IPS DF 6.9 (cell line): ENCODE measurements around the gene COL24A1.
A peak's percentile ranks its signal among the peaks of the same experiment; 100 is the strongest.
"Not testable (repeated sequence)": the region's sequence is repeated elsewhere in the genome, so short reads cannot be mapped to it uniquely, and the experiment has no call there.

ENCODE experiments used
- DNase-seq: peaks from one replicate; pipeline ENCODE4 v3.0.0-alpha.2; 2013; ENCODE audit warnings: low read depth, low spot score
- H3K27ac ChIP-seq: one replicate; pipeline ENCODE4 v1.5.1; 2013; ENCODE audit warnings: low read length, control low read depth
- H3K27me3 ChIP-seq: 2 replicates; pipeline ENCODE4 v1.6.1; 2013; ENCODE audit warnings: mild to moderate bottlenecking, low read length; ENCODE audit not compliant: control insufficient read depth, insufficient read depth
- H3K36me3 ChIP-seq: 2 replicates; pipeline ENCODE4 v1.6.1; 2013; ENCODE audit warnings: low read length; ENCODE audit not compliant: control insufficient read depth, insufficient read depth
- H3K4me1 ChIP-seq: 2 replicates; pipeline ENCODE4 v1.6.1; 2013; ENCODE audit warnings: low read length; ENCODE audit not compliant: control insufficient read depth, insufficient read depth
- H3K4me3 ChIP-seq: 2 replicates; pipeline ENCODE4 v1.5.1; 2013; ENCODE audit warnings: mild to moderate bottlenecking, low read length
- H3K9me3 ChIP-seq: 2 replicates; pipeline ENCODE4 v1.6.1; 2013; ENCODE audit warnings: low read length, inconsistent platforms; ENCODE audit not compliant: control insufficient read depth, insufficient read depth
- WGBS: extraction: QIAGEN DNeasy Blood & Tissue Kit; methylation state at CpG from one replicate; pipeline ENCODE4 v1.1.7; 2013; ENCODE audit warnings: mixed read lengths, missing lambda C conversion rate; ENCODE audit not compliant: insufficient read length, insufficient coverage; 5-methylcytosine and 5-hydroxymethylcytosine counted together

The COL24A1 gene

GRCh38 chr1:85748120-85748519 is 408.5 kb downstream of the COL24A1 start:
- Histone ChIP-seq H3K9me3 (no peaks in the 10 kb centered on the region), H3K4me1 (no peaks in the 10 kb centered on the region), H3K36me3 (no peaks in the 10 kb centered on the region), H3K27ac (no peak overlapping the region), H3K27me3 (no peaks in the 10 kb centered on the region), H3K4me3 (no peak overlapping the region)
- DNase-seq = no peak
- WGBS = no CpG with 5 or more reads among the region's 1 CpG

- Histone ChIP-seq H3K27ac (no peak overlapping the region), H3K4me1 (no peaks in the 10 kb centered on the region), H3K4me3 (no peak overlapping the region), H3K9me3 (no peaks in the 10 kb centered on the region), H3K36me3 (no peaks in the 10 kb centered on the region), H3K27me3 (no peaks in the 10 kb centered on the region)
- DNase-seq = no peak
- no CpG with 5 or more reads among the region's 3 CpGs for WGBS
Observed at GRCh38 chr1:85746777-85747176, 409.8 kb downstream of the COL24A1 start.

DNA sequence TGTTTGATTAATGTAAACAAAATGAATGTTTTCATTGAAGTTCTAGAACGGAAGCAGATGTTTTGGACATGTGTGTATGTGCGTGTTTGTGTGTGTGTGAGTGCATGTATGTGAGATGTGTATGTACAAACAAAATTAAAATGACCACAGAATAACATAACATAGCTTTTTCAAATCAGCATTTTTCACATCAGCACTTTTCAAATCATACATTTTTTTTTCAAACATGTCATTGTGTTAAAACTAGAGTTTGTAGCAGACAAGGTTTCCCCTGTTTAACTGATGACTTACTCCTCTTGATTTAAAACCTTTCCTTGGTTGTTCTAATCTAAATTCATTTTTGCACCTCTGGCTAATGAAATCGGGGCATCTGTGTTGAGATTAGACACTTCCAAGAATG is 412.8 kb downstream of the COL24A1 start:
- H3K4me1 ChIP-seq = no peaks in the 10 kb centered on the region
- H3K36me3 ChIP-seq = no peaks in the 10 kb centered on the region
- no peak overlapping the region for H3K4me3 ChIP-seq
- H3K27me3 ChIP-seq = no peaks in the 10 kb centered on the region
- WGBS = 100% methylated on average over 1 of the region's 3 CpGs
- no peaks in the 10 kb centered on the region for H3K9me3 ChIP-seq
- no peak overlapping the region for H3K27ac ChIP-seq
- no peak for DNase-seq

DNA sequence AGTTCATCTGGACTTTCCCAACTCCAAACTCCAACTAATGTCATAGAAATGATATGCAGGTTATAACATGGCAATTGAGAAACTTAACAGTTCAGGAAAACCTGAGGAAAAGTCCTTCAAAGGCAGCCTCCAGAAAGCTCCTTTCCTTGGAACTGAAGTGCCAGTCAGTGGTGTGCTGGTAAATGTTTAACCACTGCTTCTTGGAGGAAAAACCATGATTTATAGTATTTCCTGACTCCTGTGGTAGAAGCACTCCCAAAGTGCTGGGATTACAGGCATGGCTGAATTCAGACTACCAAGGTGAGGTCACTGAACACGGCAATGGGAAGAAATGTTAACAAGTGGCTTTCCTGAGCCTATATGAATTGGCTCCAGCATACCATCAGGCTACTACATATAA is 421.6 kb downstream of the COL24A1 start:
- Histone ChIP-seq H3K4me3 (no peak overlapping the region), H3K36me3 (no peaks in the 10 kb centered on the region), H3K27me3 (no peaks in the 10 kb centered on the region), H3K27ac (no peak overlapping the region), H3K4me1 (no peaks in the 10 kb centered on the region), H3K9me3 (no peaks in the 10 kb centered on the region)
- no CpG with 5 or more reads among the region's 1 CpG for WGBS
- no peak for DNase-seq

GRCh38 chr1:85718678-85719340 is 437.8 kb downstream of the COL24A1 start:
- no peaks in the 10 kb centered on the region for H3K36me3 ChIP-seq
- no peak overlapping the region for H3K27ac ChIP-seq
- WGBS = no CpG with 5 or more reads among the region's 7 CpGs
- H3K4me3 ChIP-seq = no peak overlapping the region
- no peaks in the 10 kb centered on the region for H3K4me1 ChIP-seq
- no peaks in the 10 kb centered on the region for H3K9me3 ChIP-seq
- DNase-seq = no peak
- no peaks in the 10 kb centered on the region for H3K27me3 ChIP-seq

- H3K9me3 ChIP-seq, DNase-seq, H3K4me1 ChIP-seq, H3K36me3 ChIP-seq, H3K27me3 ChIP-seq, H3K4me3 ChIP-seq, H3K27ac ChIP-seq: not testable (repeated sequence)
- no CpG with 5 or more reads among the region's 14 CpGs for WGBS
Observed at GRCh38 chr1:85714418-85715114, 442.0 kb downstream of the COL24A1 start.

GRCh38 chr1:85708829-85709227 is 447.7 kb downstream of the COL24A1 start:
- Histone ChIP-seq H3K36me3 (peaks cover 3% of the 10 kb centered on the region; the same call in 1 of the 2 replicates), H3K4me1 (no peaks in the 10 kb centered on the region), H3K27ac (no peak overlapping the region), H3K4me3 (no peak overlapping the region), H3K9me3 (no peaks in the 10 kb centered on the region; the same call in 1 of the 2 replicates), H3K27me3 (no peaks in the 10 kb centered on the region)
- DNase-seq = no peak
- WGBS = no CpG with 5 or more reads among the region's 6 CpGs

DNA sequence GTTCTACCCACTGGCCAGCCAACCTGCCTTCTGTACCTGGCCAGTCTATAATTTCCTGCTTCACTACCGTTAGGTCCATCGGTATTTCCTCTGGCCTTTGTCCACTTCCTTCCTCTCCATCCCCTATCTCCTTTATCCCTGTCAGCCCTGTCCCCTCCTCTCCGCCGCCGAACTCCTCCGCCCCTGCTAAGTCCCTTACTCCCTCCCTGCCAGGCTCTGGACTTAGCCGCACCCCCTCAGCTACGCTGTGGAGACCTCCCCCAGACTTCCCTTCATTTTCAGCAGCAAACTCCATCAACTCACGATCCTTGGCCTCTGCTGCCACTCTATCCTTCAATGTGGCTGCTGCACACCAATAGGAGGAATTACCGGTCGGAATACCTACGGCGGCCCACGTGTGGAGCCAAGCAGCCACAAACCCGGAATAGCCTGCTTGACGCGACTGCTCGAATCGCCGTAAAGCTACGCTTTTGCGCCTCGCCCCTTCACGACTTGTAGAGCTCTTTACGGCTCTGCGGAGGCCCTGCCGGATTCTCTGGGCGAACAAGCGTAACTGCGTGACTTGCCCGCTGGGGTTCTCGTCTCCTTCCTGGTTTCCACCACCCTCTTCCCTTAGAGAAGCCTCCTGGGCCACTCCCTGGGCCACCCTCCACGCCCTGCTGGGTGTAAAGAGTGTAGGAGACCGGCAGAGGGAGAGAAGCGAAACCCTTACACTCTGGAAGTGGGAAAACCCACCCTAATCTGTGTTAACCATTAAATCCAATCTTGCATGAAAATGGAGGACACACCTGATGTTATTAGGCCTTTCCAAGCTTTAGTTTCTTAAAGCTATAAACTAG is 448.4 kb downstream of the COL24A1 start, which contains the start of gene ZNHIT6:
TSS of gene ZNHIT6 (minus strand) at position 444 of the 839 bp plus-strand sequence. CDS start at position 295, 149 bp downstream.
- Histone ChIP-seq H3K27me3 (no peaks in the 10 kb centered on the region), H3K4me3 (peak within 1 kb of the TSS; percentile 88; the same call in 1 of the 2 replicates), H3K9me3 (no peaks in the 10 kb centered on the region), H3K36me3 (peaks cover 3% of the 10 kb centered on the region; the same call in 1 of the 2 replicates), H3K27ac (no peak within 1 kb of the TSS), H3K4me1 (no peaks in the 10 kb centered on the region)
- DNase-seq = peak; percentile 85
- no CpG with 5 or more reads among the region's 35 CpGs for WGBS

- peaks cover 3% of the 10 kb centered on the region; the same call in 1 of the 2 replicates for H3K36me3 ChIP-seq
- no peaks in the 10 kb centered on the region for H3K27me3 ChIP-seq
- no peaks in the 10 kb centered on the region for H3K4me1 ChIP-seq
- DNase-seq = no peak
- H3K27ac ChIP-seq = no peak overlapping the region
- no peaks in the 10 kb centered on the region for H3K9me3 ChIP-seq
- WGBS = no CpG with 5 or more reads among the region's 13 CpGs
- H3K4me3 ChIP-seq = peak overlapping the region; percentile 88; the same call in 1 of the 2 replicates
Observed at GRCh38 chr1:85707267-85707989, 449.1 kb downstream of the COL24A1 start.

DNA sequence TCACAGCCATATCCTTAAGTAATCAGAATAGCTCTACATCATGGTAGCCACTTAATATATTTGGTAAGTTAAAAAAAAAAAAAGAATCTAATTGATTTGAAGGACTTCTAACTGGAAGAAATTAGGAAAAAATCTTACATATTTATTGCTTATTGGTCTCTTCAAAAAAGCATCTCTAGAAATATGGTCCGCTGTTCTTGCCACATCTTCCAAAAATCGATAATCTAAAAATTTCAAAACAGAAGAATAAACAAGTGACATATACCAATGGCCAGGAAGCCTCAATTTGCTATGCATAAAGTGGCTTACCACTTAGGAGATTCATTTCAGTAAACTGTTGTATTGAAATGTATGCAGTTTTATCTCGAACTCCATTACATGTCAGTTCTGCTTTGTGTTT is 450.6 kb downstream of the COL24A1 start:
- Histone ChIP-seq H3K27me3 (no peaks in the 10 kb centered on the region), H3K4me1 (no peaks in the 10 kb centered on the region), H3K9me3 (no peaks in the 10 kb centered on the region), H3K36me3 (peaks cover 5% of the 10 kb centered on the region; the same call in 1 of the 2 replicates), H3K4me3 (no peak overlapping the region), H3K27ac (no peak overlapping the region)
- DNase-seq = no peak
- no CpG with 5 or more reads among the region's 3 CpGs for WGBS
